Mammary epithelial cell (primary cell): ENCODE data around the gene CNOT10.

Experiments
- CTCF ChIP-seq, 2 donors: IDR thresholded peaks in 1 of 2; conservative IDR thresholded peaks in 1 of 2; 2 replicates each; pipeline ENCODE4 v1.5.1; 2011 to 2012; ENCODE audit warnings: inconsistent platforms in 2 of 2, low read length in 2 of 2, mild to moderate bottlenecking in 2 of 2, control low read depth in 1 of 2, low read depth in 1 of 2; ENCODE audit not compliant: insufficient read depth in 1 of 2; ENCODE audit errors: extremely low read depth in 1 of 2
- EZH2 ChIP-seq: IDR thresholded peaks from 2 replicates; pipeline ENCODE4 v1.6.1; 2012; ENCODE audit warnings: low read length, inconsistent platforms, borderline replicate concordance

- TF ChIP-seq CTCF (conservative IDR thresholded peaks at IDR 0.05 in 1 of 2, IDR thresholded peaks at IDR 0.05 in 1 of 2; ENCODE audit: extremely low read depth in 1 of 2, insufficient read depth in 1 of 2, low read depth in 1 of 2, low read length in 2 of 2) (no peak), EZH2 (no peak)
Measured at GRCh38 chr3:32725721-32726120, 40.7 kb downstream of the CNOT10 start.
